Measurements from ENCODE around the gene ZNF141.
"Not testable (repeated sequence)": the region's sequence is repeated elsewhere in the genome, so short reads cannot be mapped to it uniquely, and the experiment has no call there.

ZNF141 gene

GRCh38 chr4:337143-337931, at the start of gene ZNF141:
TSS of gene ZNF141 (plus strand) at chr4:337814. CDS start at chr4:337984, 170 bp downstream.
- DNase-seq: peak; percentile 94 to 99

GRCh38 chr4:288891-289290, 48.7 kb upstream of the ZNF141 start:
- DNase-seq: no peak

DNA sequence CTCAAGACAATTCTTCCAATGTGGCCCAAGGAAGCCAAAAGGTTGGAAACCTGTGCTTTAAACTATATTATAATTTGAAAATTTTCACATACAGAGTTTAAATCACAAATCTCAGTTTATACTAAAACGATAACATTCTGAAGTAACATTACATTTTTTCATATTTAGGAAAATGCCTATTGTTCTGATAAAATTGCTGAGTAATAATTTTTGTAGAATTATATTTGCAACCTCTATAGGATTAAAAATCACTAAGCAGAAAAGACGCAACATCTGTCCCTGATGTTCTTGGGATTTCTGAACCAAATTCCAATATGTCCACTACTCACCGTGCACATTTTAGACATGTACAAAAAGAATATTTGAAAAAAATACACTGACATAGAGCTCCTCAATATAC, 42.9 kb upstream of the ZNF141 start:
- DNase-seq: no peak

DNA sequence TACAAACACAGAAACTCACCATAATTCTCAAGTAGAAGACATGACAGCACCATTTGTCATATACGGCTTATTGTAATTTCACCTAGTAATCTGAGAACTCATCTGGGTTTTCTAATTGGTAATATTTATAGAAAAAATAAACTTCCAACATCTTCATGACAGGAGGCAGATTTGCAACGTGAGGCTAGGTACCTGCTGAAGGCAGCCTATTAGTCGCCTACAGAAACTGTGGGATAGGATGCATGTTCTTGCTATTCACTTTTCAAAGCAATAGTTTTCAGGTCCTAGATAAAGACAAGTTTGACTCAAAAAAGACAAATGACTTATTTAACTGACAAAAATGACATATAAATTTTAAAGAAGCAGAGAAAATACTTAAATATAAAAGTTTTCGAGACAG, 35.2 kb upstream of the ZNF141 start:
- DNase-seq: no peak

GRCh38 chr4:304516-304915, 33.1 kb upstream of the ZNF141 start:
- DNase-seq: not testable (repeated sequence)

DNA sequence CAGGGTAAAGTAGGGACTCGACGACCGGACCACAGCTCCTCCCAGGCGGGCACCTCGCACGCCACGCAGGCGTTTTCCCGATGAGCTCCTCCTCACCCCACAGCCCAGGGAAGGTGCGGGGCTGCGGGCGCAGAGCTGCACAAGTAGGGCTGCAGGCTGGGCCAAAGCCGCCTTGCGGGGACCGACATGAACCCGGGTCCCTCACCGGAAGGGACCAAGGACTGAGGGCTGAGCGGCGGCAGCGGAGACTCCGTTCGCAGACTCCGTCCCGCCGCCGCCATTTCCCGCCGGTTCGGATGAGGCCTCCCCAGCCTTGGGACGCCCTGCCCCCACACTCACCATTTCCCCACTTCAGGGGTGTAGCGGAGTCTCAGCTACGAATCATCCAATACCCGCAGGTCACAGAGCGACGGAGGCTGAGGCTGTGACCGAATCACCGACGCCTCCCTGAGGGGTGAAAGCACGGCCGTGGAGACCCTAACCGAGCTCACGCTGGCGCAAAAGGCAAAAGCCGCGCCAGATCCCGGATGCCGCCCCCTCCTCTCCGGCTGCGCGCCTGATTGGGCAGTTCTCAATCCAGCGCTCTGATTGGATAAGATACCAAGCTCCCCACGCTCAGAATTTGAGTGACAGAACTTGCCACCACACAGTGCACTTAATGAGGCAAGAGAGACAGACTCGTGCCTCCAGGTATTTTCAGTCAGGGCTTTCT, 32.5 kb upstream of the ZNF141 start, which contains the start of gene ZNF732:
TSS of gene ZNF732 (minus strand) at position 506 of the 712 bp plus-strand sequence. CDS start at position 342, 164 bp downstream.
- DNase-seq: peak; percentile 19 to 39

GRCh38 chr4:306551-306961, 31.1 kb upstream of the ZNF141 start:
- no peak for DNase-seq

DNA sequence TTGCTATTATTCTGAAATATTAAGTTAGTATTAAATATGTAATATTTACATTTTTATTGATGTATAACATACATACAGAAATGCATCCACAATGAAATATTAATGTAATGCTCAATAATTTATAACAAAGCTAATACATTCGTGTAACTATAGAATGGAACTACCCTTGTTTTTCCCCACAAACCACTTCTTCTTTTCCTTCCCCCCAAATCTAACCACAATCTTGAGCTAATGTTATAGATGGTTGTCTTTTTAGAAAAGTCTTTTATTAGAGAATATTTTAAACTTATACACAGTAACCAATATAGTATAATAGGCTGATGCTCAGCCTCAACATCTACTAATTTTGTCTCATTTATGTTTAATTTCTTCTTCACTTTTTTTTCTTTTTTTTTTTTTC, 27.8 kb upstream of the ZNF141 start:
- no peak for DNase-seq

DNA sequence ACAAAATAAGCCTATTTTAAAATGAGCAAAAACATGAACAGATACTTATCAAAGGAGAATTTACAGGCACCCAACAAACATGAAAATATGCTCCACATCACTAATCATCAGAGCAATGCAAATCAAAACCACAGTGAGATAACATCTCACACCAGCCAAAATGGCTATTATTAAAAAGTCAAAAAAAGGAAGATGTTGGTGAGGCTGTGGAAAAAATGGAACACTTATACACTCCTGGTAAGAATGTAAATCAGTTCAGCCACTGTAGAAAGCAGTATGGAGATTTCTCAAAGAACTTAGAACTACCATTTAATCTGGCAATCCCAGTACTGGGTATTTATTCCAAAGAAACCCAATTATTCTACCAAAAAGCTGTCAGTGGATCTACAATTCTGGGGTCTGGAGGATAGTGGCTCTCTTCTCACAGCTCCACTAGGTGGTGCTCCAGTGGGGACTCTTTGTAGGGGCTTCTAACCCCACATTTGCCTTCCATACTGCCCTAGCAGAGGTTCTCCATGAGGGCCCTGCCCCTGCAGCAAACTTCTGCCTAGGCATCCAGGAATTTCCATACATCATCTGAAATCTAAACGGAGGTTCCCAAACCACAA, 23.2 kb upstream of the ZNF141 start:
- DNase-seq: no peak

GRCh38 chr4:328729-329128, 8.9 kb upstream of the ZNF141 start:
- DNase-seq: no peak

DNA sequence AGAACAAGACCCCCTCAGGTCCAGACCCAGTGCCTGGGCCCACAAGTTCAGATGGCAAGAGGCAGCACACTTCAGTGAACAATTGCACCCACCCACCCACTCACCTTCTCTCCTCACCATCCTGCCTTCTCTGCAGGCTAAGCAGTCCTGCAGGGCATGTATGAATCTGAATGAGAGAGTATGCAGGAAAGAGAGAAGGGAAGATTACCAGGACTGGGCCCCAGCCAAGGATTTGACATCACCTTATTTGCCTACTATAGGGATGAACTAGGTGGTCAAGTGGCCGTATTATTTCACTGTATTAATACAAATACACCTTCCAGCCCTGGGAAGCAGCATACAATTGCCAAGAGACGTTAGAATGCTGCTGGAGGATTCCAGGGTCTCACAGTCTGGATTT, 2.1 kb upstream of the ZNF141 start:
- DNase-seq: no peak

- no peak for DNase-seq
These were observed 1.3 kb upstream of the ZNF141 start for GRCh38 chr4:336099-336892.

GRCh38 chr4:336893-337142, 796 bp upstream of the ZNF141 start:
- DNase-seq: peak in 1 of 2 experiments; percentile 51

GRCh38 chr4:337932-338758, 531 bp downstream of the ZNF141 start:
- no peak for DNase-seq

DNA sequence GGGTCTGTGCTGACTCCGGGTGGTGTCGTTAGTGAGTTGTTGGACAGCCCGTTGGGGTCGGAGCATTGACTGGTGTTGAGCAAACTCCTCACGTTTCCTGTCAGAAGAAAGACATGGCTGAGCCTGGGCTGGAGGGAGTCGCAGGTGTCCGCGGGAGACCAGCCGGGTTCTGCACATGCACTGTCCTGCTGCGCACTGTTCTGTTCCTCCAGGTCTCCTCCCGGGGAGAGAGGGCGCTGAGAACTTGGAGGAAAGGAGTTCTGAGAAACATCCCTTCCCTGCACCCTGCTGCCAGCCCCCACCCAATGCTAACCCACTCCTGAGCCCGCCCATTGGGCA, 1.1 kb downstream of the ZNF141 start:
- DNase-seq: no peak

DNA sequence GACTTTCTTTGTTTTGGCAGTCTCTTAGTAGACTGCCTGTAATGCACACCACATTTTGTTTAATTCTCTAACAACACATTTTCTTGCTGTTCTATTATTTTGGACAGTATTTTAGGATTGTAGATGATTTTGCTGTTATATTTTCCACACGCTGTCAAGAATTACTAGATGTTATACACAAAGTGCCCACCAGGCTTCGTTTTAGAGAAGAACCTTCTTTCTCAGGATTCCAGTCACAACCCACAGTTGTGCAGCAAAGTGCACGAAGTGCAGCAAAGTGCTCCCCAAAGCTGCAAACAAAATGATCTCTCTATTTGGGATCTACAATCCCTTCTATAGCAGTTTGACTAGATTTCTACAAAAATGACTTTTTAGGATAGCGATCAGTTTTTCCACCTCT, 2.4 kb downstream of the ZNF141 start:
- DNase-seq: no peak

- no peak for DNase-seq
These were observed 35.6 kb downstream of the ZNF141 start for GRCh38 chr4:373062-373839.

GRCh38 chr4:374298-375160, 36.9 kb downstream of the ZNF141 start:
- DNase-seq: no peak

GRCh38 chr4:384311-385010, 46.8 kb downstream of the ZNF141 start:
- DNase-seq: no peak

All from SW 1271 (cell line).